Stimulated activated CD4-positive, alpha-beta T cell treated with anti-CD3 and anti-CD28 coated beads, Interleukin-1b, Interleukin-23, amount 100 ng/mL, for 48 hours (primary cell): ENCODE measurements around the gene CSNK1A1.
"Not testable (repeated sequence)": the region's sequence is repeated elsewhere in the genome, so short reads cannot be mapped to it uniquely, and the experiment has no call there.

Experiments
- DNase-seq: peaks from one replicate; pipeline ENCODE4 v3.0.0-alpha.2; 2020

Gene CSNK1A1

DNA sequence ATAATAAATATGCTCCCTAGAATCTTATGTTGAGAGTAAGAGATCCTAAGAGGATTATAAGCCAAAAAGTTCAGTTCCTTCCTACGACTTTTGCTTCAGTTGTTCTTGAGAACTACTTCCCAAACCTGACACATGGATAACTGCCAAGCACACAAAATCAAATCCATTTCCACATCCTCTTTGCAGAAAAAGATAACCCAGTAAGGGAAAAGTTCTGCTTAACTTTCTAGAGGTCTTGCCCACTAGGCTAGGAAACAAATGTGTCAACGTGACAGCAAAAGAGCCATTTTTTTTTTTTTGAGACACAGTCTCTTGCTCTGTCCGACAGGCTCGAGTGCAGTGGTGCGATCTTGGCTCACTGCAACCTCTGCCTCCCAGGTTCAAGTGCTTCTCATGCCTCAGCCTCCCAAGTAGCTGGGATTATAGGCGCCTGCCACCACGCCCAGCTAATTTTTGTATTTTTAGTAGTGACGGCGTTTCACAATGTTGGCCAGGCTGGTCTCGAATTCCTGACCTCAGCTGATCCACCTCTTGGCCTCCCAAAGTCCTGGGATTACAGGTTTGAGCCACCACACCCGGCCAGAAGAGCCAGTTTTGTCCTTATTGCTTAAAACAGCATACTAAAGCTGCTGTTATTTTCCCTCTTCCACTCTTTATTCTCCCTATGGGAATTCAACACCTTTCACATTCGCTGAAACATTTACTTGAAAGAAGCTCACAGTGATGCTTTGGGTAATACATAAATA is 24.2 kb downstream of the CSNK1A1 start:
- DNase-seq: no peak

GRCh38 chr5:149521739-149522685 is 29.2 kb downstream of the CSNK1A1 start:
- DNase-seq: no peak

GRCh38 chr5:149519601-149520000 is 31.6 kb downstream of the CSNK1A1 start:
- no peak for DNase-seq

DNA sequence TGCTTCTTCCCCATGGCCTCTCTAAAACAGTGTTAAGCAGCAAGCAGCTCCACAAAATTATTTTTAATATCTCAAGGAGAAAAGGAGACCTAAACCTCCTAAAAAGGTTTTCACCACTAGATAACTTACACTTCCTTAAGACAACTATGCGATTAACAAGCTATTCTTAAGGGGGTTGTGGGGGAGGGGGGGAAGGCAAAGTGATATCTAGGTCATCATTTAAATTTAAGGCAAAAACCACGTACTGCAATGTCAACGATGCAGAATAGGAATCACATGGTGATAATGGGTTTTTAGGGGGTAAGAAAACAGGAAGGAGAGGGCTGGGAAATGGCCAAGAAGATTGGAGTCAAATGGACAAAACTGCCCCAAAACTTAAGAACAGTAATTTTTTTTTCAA is 32.6 kb downstream of the CSNK1A1 start:
- DNase-seq: no peak

- no peak for DNase-seq
Measured at GRCh38 chr5:149517461-149518122, 33.6 kb downstream of the CSNK1A1 start.

- DNase-seq: no peak
Measured at GRCh38 chr5:149514512-149514911, 36.7 kb downstream of the CSNK1A1 start.

DNA sequence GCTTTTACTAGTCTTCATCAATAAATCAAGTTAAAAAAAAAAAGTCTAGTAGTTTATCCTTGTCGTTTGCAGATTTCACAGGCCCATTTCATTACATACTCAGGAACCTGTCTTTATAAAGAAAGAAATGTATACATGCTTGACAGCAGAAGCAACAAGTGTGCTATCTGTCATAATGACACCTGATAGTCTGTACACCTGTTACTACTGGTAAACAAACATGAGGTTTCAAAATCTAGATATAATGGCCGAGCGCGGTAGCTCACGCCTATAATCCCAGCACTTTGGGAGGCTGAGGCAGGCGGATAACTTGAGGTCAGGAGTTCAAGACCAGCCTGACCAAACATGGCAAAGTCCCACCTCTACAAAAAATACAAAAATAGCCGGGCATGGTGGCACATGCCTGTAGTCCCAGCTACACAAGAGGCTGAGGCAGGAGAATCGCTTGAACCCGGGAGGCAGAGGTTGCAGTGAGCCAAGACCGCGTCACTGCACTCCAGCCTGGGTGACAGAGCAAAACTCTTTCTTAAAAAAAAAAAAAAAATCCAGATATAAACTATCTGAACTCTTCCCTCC is 37.8 kb downstream of the CSNK1A1 start:
- DNase-seq: not testable (repeated sequence)

GRCh38 chr5:149510136-149510535 is 41.1 kb downstream of the CSNK1A1 start:
- DNase-seq: no peak

GRCh38 chr5:149504677-149505076 is 46.6 kb downstream of the CSNK1A1 start:
- DNase-seq: no peak

DNA sequence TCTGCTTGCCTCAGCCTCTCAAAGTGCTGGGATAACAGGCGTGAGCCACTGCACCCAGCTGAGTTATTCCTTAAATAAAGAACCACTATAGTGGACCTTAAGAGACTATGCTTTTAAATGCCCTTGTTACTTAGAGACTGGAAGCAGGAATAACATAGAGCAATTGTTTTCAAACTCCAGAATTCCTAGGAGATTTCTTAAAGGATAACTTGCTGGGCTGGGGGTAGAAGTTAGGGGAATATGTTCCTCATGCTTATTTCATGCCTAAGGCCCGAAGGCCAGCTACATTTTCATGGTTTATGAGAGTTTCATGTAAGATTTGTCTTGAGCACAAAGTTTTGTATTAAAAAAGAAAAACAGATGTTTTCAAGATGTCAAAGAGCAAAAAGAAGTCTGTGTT is 48.2 kb downstream of the CSNK1A1 start:
- no peak for DNase-seq

GRCh38 chr5:149500922-149501582 is 50.2 kb downstream of the CSNK1A1 start:
- no peak for DNase-seq

GRCh38 chr5:149498724-149499336 is 52.4 kb downstream of the CSNK1A1 start:
- no peak for DNase-seq

DNA sequence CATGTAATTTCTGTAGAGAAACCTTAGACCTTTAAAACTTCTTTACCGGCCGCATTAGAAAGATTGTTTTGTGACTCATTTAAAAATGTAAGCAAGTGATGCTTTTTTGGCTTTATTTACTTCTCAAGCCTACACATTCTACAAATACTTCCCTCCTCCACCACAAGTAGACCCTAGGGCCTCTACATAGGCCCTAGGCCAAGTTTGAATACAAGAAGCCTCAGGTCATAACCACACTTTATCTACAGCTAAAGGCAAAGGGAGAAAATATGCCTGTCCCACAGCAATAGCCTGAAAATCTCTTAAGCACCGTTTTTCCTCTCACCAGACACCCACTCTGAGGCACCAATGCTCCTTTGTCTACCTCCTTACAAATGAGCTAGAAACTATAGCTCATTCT is 53.9 kb downstream of the CSNK1A1 start:
- DNase-seq: no peak

DNA sequence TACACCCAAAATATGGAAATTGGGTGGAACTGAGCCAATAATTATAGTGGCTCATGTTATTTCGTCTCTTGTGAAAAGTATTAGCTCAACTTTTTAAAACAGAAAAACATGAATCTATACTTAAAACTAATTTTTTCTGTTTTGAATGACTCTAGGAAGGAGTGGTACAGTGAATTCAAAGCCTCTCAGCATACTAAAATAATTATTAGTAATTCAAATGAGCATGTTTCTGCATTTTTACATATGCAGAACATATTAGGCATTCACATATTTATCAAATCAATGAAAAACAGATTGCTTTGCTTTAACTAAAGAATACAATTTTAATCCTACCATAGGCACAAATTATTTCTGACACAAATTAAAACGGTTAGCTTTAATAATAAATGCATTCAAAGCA is 54.3 kb downstream of the CSNK1A1 start:
- no peak for DNase-seq

GRCh38 chr5:149496166-149496565 is 55.1 kb downstream of the CSNK1A1 start:
- no peak for DNase-seq

GRCh38 chr5:149495673-149496072 is 55.6 kb downstream of the CSNK1A1 start:
- DNase-seq: no peak

- no peak for DNase-seq
Measured at GRCh38 chr5:149493316-149493715, 57.9 kb downstream of the CSNK1A1 start.

- no peak for DNase-seq
Measured at GRCh38 chr5:149492781-149493180, 58.5 kb downstream of the CSNK1A1 start.

DNA sequence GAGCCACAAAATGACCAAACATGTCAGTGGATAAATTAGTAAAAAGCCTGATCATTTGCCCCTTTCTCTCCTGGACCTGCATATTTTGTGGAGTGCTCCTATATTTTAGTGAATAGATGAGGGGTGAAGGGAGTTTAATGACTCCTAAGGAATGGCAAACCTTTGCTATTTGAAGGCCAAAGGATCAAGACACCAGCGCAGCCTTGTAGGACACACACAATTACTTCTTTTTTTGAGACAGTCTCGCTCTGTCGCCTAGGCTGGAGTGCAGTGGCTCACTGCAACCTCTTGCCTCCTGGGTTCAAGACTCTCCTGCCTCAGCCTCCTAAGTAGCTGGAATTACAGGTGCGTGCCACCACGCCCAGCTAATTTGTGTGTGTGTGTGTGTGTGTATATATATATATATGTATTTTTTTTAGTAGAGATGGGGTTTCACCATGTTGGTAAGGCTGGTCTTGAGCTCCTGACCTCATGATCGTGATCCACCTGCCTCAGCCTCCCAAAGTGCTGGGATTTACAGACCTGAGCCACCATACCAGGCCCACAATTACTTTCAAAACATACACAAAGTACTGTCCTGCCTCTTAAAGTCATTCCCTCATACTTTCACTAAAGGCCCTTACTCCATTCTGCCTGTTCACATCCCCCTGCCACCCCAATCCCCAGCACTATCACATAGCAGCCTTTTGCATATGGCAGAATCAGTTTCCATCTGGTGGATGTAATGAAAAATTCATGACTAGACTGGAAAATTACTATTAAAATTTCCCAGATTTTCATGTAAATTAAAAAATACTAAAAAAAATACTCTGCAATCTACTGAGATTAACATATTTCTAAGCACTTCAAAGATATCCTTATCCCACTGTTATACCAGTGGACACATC is 60.4 kb downstream of the CSNK1A1 start:
- no peak for DNase-seq

DNA sequence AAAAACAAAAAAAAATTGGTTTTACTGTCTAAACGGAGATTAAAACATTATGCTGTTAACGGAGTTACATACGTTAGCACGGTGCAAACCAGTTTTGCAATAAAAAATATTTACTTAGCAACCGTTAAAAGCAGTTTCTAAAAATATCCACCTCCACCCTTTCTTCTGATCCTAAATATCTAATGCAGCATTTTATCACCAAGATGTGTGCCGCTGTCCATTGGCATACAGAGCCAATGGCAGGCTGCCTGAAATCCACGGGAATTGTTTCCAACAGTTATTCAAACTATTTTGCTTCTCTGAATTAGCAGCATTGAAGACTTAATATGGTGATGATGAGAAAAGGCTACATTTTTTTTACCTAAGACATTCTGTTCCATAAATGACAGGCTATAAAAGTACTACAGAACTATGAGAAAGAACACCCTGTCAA is 61.6 kb downstream of the CSNK1A1 start:
- no peak for DNase-seq
